BJ (cell line): ENCODE data around the gene ORMDL3. TPM values are rescaled to one million over a fixed set of nuclear protein-coding genes. Genes with fewer than 3 reads are reported as not detected.
A peak's percentile ranks its signal among the peaks of the same experiment; 100 is the strongest.

Source experiments
- CTCF ChIA-PET: fragments of 350-600 bp; formaldehyde crosslinking; extraction: SDS; loops from one replicate; lab custom pipeline; 2021; ENCODE audit warnings: antibody characterized with exemption, inconsistent platforms; lab: Yijun Ruan, JAX
- POLR2A ChIA-PET: fragments of 300-600 bp; sonication (Branson Sonifier 250); formaldehyde crosslinking; extraction: SDS; loops from one replicate; lab custom pipeline; 2021; ENCODE audit warnings: antibody characterized with exemption; lab: Charles Lee
- DNase-seq: peaks from one replicate; pipeline ENCODE4 v3.0.0-alpha.2; 2011; ENCODE audit warnings: low read depth
- H3K27me3 ChIP-seq: 2 replicates; pipeline ENCODE4 v1.6.0; 2011; ENCODE audit warnings: low read length; ENCODE audit not compliant: control insufficient read depth, insufficient read depth
- H3K36me3 ChIP-seq: 2 replicates; pipeline ENCODE4 v1.5.1; 2011; ENCODE audit warnings: low read length; ENCODE audit not compliant: control insufficient read depth, insufficient read depth
- H3K4me3 ChIP-seq: 2 replicates; pipeline ENCODE4 v1.5.1; 2011; ENCODE audit warnings: low read depth, mild to moderate bottlenecking, control low read depth, low read length
- CTCF ChIP-seq: IDR thresholded peaks from 2 replicates; pipeline ENCODE4 v1.5.1; 2011; ENCODE audit warnings: low read depth, mild to moderate bottlenecking, control low read depth, inconsistent platforms, low read length, moderate library complexity; ENCODE audit not compliant: insufficient read depth
- polyA minus RNA-seq: library from RNA; depleted of rRNA, polyadenylated mRNA; stranded (reverse); fragments of >200 nt; gene quantifications from 2 replicates; pipeline ENCODE4 v1.2.3, GENCODE V29; 2011; rRNA and poly(A)+ RNA removed
- polyA plus RNA-seq: library from polyadenylated mRNA; depleted of rRNA; stranded (reverse); fragments of >200 nt; gene quantifications from 2 replicates; pipeline ENCODE4 v1.2.3, GENCODE V29; 2011; rRNA removed

The ORMDL3 gene
- 78.3 and 96.7 TPM in 2 replicates for polyA plus RNA-seq
- polyA minus RNA-seq, result 89.7 and 149 TPM in 2 replicates

GRCh38 chr17:39927101-39927928, at the start of gene ORMDL3, which contains the start of gene LRRC3C:
ORMDL3 (minus strand) TSS chr17:39927601; CDS start chr17:39924203, 3,398 bp downstream.
LRRC3C (plus strand) TSS chr17:39927732; CDS start chr17:39941524, 13,792 bp downstream.
- Histone ChIP-seq H3K4me3 (peak within 1 kb of the TSS; percentile 92), H3K27me3 (no peaks in the 10 kb centered on the region), H3K36me3 (peaks cover 13% of the 10 kb centered on the region)
- DNase-seq, result peak; percentile 44
- CTCF ChIA-PET, result interaction anchor here (0.7 to 1.2 kb wide), 3 partner anchors 10 to 31 kb away, joined by 3 to 5 read pairs (median 3); no protein-coding TSS in a partner anchor
- no peak for TF ChIP-seq CTCF
- POLR2A ChIA-PET, result no interaction called here

GRCh38 chr17:39975801-39976200, 48.4 kb upstream of the ORMDL3 start:
- DNase-seq, result no peak
- POLR2A ChIA-PET, result no interaction called here
- TF ChIP-seq CTCF, result no peak
- H3K36me3 ChIP-seq, result no peaks in the 10 kb centered on the region
- CTCF ChIA-PET, result interaction anchor here (0.6 to 2.8 kb wide), 4 partner anchors 13 to 192 kb away, joined by 3 to 16 read pairs (median 4); partner anchors contain the start of gene GSDMA
- 0 out of 2 replicates have a peak, but pooled peaks cover 3% of the 10 kb centered on the region for H3K27me3 ChIP-seq
- H3K4me3 ChIP-seq, result no peak overlapping the region

- peaks cover 6% of the 10 kb centered on the region; the same call in 1 of the 2 replicates for H3K27me3 ChIP-seq
- no peak for DNase-seq
- CTCF ChIA-PET, result interaction anchor here (1.1 to 2.8 kb wide), 2 partner anchors 16 to 35 kb away, joined by 3 to 16 read pairs; no protein-coding TSS in a partner anchor
- POLR2A ChIA-PET, result no interaction called here
- no peaks in the 10 kb centered on the region for H3K36me3 ChIP-seq
- TF ChIP-seq CTCF, result no peak
- H3K4me3 ChIP-seq, result no peak overlapping the region
Observed at GRCh38 chr17:39974433-39974832, 47.0 kb upstream of the ORMDL3 start.

GRCh38 chr17:39973496-39973895, 46.1 kb upstream of the ORMDL3 start:
- Histone ChIP-seq H3K27me3 (peaks cover 6% of the 10 kb centered on the region; the same call in 1 of the 2 replicates), H3K4me3 (no peak overlapping the region), H3K36me3 (no peaks in the 10 kb centered on the region)
- ChIA-PET CTCF (interaction anchor here (2.8 kb wide), 1 partner anchor 15 kb away, joined by 16 read pairs; no protein-coding TSS in a partner anchor), POLR2A (interaction anchor here (0.6 kb wide), 1 partner anchor 105 kb away, joined by 3 read pairs; no protein-coding TSS in a partner anchor)
- no peak for TF ChIP-seq CTCF
- no peak for DNase-seq

- no peak for DNase-seq
- ChIA-PET POLR2A (no interaction called here), CTCF (interaction anchor here (1.3 to 5.1 kb wide), 3 partner anchors 8 to 141 kb away, joined by 5 to 25 read pairs (median 15); partner anchors contain the start of gene PSMD3)
- Histone ChIP-seq H3K4me3 (no peak overlapping the region), H3K27me3 (peaks cover 6% of the 10 kb centered on the region; the same call in 1 of the 2 replicates), H3K36me3 (no peaks in the 10 kb centered on the region)
- no peak for TF ChIP-seq CTCF
Observed at GRCh38 chr17:39972271-39972670, 44.9 kb upstream of the ORMDL3 start.
